Osteoblast (primary cell): Measurements from ENCODE around the gene DCDC1. TPM values are rescaled to one million over a fixed set of nuclear protein-coding genes. Genes with fewer than 3 reads are reported as not detected.

ENCODE experiments used
- DNase-seq: peaks from one replicate; pipeline ENCODE4 v3.0.0; 2011; ENCODE audit warnings: low spot score, mixed read lengths; ENCODE audit not compliant: insufficient read length; ENCODE audit errors: missing footprints
- H2AFZ ChIP-seq: 2 replicates; pipeline ENCODE4 v1.6.0; 2011; ENCODE audit warnings: mild to moderate bottlenecking, low read length
- H3K27ac ChIP-seq: 2 replicates; pipeline ENCODE4 v1.5.1; 2011; ENCODE audit warnings: mild to moderate bottlenecking, low read depth, low read length, moderate library complexity
- H3K27me3 ChIP-seq: 2 replicates; pipeline ENCODE4 v1.6.0; 2012; ENCODE audit warnings: mild to moderate bottlenecking, control low read depth, inconsistent platforms, low read length, moderate library complexity; ENCODE audit not compliant: insufficient read depth
- H3K36me3 ChIP-seq: 2 replicates; pipeline ENCODE4 v1.5.1; 2011; ENCODE audit warnings: mild to moderate bottlenecking, low read length, control low read depth, moderate library complexity; ENCODE audit not compliant: insufficient read depth
- H3K4me1 ChIP-seq: 2 replicates; pipeline ENCODE4 v1.5.1; 2011; ENCODE audit warnings: mild to moderate bottlenecking, low read length, control low read depth, moderate library complexity; ENCODE audit not compliant: insufficient read depth
- H3K4me2 ChIP-seq: 2 replicates; pipeline ENCODE4 v1.6.0; 2011; ENCODE audit warnings: mild to moderate bottlenecking, low read length; ENCODE audit not compliant: insufficient read depth
- H3K4me3 ChIP-seq: fragments of 200-600 bp; sonication (generic); 3 replicates; pipeline ENCODE4 v1.5.1; 2012; ENCODE audit warnings: mild to moderate bottlenecking, low read length, inconsistent platforms; ENCODE audit not compliant: insufficient read depth
- H3K79me2 ChIP-seq: 2 replicates; pipeline ENCODE4 v1.6.0; 2012; ENCODE audit warnings: mild to moderate bottlenecking, low read length, control low read depth, inconsistent platforms; ENCODE audit not compliant: insufficient read depth
- H3K9me3 ChIP-seq: 2 replicates; pipeline ENCODE4 v1.5.1; 2011; ENCODE audit warnings: low read depth, low read length, control low read depth
- H4K20me1 ChIP-seq: 2 replicates; pipeline ENCODE4 v1.6.0; 2012; ENCODE audit warnings: mild to moderate bottlenecking, low read length, control low read depth; ENCODE audit not compliant: insufficient read depth
- total RNA-seq: library from RNA; depleted of rRNA; stranded (reverse); fragments of >200 nt; gene quantifications from 2 replicates; pipeline ENCODE4 v1.2.3, GENCODE V29; 2012
- TF ChIP-seq, protein P1 (sequence below): IDR thresholded peaks from 2 replicates; pipeline ENCODE4 v1.5.1; 2011; ENCODE audit warnings: mild to moderate bottlenecking, low read depth, low read length, moderate library complexity; ENCODE audit errors: extremely low read depth

The DCDC1 gene
- total RNA-seq, 1 donor = 1.1 TPM

DNA sequence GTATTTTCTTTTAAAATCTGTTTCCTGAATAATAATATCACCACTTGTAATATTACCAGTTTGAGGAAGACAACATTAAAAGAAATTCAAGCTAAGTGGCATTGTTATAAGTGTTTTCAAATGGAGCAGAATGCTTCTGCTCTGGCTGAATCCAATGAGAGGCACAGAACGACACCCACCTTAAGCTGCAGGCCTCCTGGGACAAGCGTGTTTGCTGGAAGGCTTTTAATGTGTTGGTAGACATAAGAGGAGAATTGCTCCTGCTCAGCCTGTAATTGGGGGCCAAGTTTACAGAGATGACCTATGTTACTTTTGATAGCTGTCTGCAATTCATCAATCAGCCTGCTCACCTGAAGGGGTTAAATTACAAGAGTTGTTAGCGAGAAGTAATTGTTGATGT is 242.2 kb downstream of the DCDC1 start:
- Histone ChIP-seq H2AFZ (no peak overlapping the region), H3K27me3 (no peaks in the 10 kb centered on the region), H4K20me1 (no peaks in the 10 kb centered on the region), H3K79me2 (no peaks in the 10 kb centered on the region), H3K4me3 (no peak overlapping the region), H3K9me3 (no peaks in the 10 kb centered on the region), H3K4me1 (no peaks in the 10 kb centered on the region), H3K4me2 (no peak overlapping the region), H3K36me3 (no peaks in the 10 kb centered on the region), H3K27ac (no peak overlapping the region)
- DNase-seq = no peak
- TF ChIP-seq, protein P1, sequence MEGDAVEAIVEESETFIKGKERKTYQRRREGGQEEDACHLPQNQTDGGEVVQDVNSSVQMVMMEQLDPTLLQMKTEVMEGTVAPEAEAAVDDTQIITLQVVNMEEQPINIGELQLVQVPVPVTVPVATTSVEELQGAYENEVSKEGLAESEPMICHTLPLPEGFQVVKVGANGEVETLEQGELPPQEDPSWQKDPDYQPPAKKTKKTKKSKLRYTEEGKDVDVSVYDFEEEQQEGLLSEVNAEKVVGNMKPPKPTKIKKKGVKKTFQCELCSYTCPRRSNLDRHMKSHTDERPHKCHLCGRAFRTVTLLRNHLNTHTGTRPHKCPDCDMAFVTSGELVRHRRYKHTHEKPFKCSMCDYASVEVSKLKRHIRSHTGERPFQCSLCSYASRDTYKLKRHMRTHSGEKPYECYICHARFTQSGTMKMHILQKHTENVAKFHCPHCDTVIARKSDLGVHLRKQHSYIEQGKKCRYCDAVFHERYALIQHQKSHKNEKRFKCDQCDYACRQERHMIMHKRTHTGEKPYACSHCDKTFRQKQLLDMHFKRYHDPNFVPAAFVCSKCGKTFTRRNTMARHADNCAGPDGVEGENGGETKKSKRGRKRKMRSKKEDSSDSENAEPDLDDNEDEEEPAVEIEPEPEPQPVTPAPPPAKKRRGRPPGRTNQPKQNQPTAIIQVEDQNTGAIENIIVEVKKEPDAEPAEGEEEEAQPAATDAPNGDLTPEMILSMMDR = no peak

DNA sequence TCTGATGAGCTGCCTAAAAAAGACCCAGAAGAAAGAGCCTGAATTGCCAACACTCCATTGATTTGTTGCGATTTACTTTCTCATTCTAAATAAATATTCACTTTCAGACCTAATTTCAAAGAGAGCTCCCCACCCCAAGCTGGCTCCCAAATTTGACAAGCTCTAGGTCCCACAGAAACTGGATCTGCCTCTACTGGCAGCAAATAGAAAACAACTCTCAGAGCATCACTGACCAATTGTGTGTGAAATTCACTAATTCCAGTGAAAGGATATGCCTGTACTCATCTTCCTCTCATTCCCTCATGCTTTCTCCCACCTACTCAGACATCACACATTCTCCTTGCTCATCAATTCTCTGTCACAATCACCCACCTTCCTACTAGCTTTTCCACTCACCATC is 249.1 kb downstream of the DCDC1 start:
- no peak overlapping the region for H3K27ac ChIP-seq
- no peaks in the 10 kb centered on the region for H3K9me3 ChIP-seq
- no peaks in the 10 kb centered on the region for H3K4me1 ChIP-seq
- no peaks in the 10 kb centered on the region for H3K27me3 ChIP-seq
- no peak overlapping the region for H3K4me3 ChIP-seq
- H3K4me2 ChIP-seq = no peak overlapping the region
- TF ChIP-seq, protein P1 = no peak
- H2AFZ ChIP-seq = no peak overlapping the region
- no peaks in the 10 kb centered on the region for H4K20me1 ChIP-seq
- no peaks in the 10 kb centered on the region for H3K79me2 ChIP-seq
- no peak for DNase-seq
- H3K36me3 ChIP-seq = no peaks in the 10 kb centered on the region

DNA sequence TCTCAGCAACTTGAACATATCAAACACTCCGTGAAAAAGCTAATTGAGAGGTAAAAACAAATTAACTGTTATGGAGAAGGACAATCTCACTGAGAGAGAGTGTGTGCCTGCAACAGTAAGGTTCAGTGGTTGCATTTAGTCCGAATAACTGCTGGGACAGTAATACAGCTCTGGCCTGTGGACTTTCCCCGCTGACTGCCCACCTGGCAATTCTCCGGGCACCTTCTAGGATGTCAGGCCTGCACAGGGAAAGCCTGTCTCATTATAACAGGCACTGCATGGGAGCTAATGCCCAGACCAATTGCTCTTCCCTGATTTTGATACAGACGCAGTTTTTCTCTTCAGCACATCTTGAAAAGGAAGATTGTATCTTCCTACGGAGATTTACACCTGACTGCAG is 251.0 kb downstream of the DCDC1 start:
- TF ChIP-seq, protein P1 = no peak
- Histone ChIP-seq H3K4me1 (no peaks in the 10 kb centered on the region), H2AFZ (no peak overlapping the region), H3K36me3 (no peaks in the 10 kb centered on the region), H3K27ac (no peak overlapping the region), H3K4me2 (no peak overlapping the region), H3K79me2 (no peaks in the 10 kb centered on the region), H3K4me3 (no peak overlapping the region), H3K27me3 (no peaks in the 10 kb centered on the region), H3K9me3 (no peaks in the 10 kb centered on the region), H4K20me1 (no peaks in the 10 kb centered on the region)
- no peak for DNase-seq

DNA sequence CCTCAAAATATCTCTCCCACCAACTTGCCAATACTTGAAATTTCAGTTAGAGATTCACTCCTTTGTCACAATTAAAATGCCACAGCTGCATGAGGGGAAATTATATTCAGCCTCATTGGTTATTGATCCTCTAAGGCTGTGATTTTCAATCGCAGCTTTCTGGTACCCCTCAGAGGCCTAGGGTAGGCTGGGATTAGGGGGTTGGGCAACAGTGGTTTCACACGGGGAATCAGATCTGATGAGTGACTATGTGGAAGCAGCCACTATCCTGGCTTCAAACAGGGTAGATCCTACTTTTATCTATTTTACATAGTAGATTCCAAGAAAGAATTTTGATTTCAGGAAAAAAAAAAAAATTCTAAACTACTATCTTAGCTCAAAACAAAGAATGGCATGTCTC is 252.5 kb downstream of the DCDC1 start:
- H3K27me3 ChIP-seq = no peaks in the 10 kb centered on the region
- H3K4me1 ChIP-seq = no peaks in the 10 kb centered on the region
- no peak for DNase-seq
- H3K27ac ChIP-seq = no peak overlapping the region
- H3K9me3 ChIP-seq = no peaks in the 10 kb centered on the region
- no peaks in the 10 kb centered on the region for H3K36me3 ChIP-seq
- no peak overlapping the region for H3K4me2 ChIP-seq
- no peaks in the 10 kb centered on the region for H3K79me2 ChIP-seq
- TF ChIP-seq, protein P1 = no peak
- H4K20me1 ChIP-seq = no peaks in the 10 kb centered on the region
- H2AFZ ChIP-seq = no peak overlapping the region
- no peak overlapping the region for H3K4me3 ChIP-seq
